ENCODE results near the gene SLC20A1.
A peak's percentile ranks its signal among the peaks of the same experiment; 100 is the strongest.

The SLC20A1 gene

DNA sequence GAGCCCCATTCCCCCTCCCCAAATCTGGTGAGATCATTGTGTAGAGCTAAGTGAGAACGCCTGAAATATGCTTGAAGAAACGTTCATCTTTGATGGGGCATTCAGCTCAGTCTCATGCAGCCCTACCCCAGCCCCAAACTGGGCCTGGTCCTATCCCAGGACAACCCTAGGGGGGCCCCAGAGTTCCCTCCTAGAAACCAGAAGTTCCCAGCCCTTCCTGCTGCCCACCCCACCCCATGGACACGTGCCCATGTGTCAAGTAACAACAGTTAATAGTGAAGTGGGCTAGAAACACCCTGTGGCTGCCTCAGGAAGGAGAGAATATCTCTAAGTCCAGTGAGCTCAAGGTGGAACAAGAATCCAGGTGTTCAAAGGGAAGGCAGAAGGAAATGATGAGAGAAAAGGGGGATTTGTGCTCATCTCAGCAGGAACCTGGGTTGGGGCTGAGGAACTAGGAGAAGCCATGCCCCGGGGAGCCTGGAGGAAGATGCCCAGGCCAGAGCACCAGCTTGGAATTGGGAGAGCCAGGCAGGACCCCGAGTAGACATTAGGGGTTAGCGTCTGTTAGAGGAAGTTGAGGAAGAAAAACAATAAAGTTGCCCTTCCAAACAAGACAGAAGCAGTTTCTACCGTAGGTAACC lies 20.1 kb upstream of the SLC20A1 start:
- ATAC-seq (no peak), DNase-seq (no peak)

DNA sequence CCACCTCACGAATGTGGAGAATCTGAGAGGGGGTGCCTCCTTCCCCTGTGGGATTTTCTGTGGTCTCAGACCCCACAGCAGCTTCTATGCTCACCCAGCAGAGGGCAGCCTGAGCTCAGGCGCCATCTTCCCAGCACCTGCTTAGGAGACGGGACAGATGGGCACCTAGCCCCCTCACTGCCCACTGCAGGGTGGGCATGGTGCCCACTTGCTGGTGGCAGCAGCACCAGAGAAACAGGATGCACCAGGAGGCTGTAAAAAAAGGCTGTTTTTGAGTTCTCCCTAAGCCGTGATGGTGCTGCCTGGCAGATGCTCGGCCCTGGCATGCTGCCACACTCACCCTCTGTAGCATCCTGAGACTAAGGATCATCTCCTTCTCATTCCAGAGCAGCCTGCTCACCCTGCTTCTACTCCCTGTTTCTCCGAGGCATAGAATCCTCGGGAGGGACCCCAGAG lies 19.1 kb upstream of the SLC20A1 start:
- peak; percentile 71 for DNase-seq

DNA sequence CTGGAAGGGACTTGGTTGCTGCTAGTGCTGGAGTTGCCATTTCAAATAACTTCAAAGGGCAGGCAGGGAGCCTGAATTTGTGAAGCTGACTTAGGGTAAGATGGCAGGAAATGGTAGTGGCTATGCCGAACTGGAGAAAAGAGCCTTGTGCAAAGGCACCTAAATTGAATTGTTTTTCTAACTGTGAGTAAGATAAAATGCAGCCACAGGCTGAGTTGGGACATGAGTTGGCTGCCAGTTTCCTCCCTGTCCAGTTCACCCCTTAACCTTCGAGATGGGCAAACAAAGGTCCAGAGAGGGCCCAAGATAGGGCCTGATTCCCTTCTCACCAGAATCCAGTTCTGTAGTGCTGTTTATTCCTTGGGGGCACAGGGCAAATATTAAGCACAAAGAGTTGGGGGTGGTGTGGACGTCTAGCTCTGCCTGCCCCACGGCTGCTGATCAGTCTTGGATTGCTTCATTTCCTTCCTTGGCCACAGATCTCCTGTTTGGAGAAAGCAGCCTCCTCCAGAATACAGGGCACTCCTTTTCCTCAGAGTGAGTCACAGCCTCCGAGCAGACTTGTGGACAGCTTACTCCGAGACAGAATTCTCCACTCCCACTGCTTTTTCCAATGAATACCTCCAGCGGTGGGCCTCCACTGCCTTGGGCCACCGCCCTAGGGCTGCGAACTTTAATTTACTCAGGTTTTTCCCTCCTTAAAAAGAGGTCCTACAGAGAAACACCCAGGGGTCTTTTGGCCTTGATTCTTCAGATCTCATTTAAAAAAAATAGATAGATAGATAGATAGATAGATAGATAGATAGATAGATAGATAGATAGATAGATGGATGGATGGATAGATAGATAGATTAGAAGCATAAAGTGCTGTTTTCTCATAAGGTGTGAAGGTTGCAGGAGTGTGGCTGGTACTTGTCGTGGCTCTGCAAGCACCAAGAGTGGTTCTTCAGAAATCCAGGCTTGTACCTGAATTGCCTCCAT lies 18.4 kb upstream of the SLC20A1 start:
- DNase-seq = peak; percentile 4
- no peak for ATAC-seq

More for the DNA sequence above, 19.1 kb upstream of the SLC20A1 start:
- peak; percentile 64 for ATAC-seq

DNA sequence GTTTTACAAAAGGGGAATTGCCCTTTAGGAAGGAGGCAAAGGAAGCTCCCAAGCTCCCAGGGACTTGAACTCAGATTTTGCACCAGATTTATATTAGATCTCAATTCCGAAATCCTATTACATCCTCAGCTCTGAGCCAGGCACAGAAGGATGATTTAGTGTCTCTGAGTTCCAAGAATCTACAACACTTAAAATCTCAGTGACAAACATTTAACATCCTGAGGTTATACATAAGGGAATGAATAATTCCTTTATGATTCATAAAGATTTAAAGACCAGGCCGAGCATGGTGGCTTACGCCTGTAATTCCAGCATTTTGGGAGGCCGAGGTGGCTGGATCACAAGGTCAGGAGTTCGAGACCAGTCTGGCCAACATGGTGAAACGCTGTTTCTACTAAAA lies 16.5 kb upstream of the SLC20A1 start:
- DNase-seq = no peak
- ATAC-seq = no peak

DNA sequence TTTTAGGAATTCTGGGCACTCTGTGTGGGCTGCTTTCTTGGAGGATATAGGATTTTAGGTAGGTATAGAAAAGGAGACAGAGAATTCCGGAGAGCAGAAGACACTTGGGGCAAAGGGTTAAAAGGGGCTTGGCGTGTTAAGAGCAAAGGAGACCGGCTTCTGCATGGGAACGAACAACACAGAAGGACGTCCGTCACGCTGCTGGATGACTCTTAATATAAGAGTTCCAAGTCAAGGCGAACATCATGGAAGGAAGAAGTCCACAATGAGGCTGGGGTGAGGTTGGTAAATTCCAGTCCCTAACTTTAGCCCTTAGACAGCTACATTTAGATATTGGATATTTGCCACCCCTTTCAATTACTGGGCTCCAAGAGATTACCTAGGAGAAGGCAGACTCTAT lies 15.9 kb upstream of the SLC20A1 start:
- DNase-seq (no peak), ATAC-seq (no peak)

DNA sequence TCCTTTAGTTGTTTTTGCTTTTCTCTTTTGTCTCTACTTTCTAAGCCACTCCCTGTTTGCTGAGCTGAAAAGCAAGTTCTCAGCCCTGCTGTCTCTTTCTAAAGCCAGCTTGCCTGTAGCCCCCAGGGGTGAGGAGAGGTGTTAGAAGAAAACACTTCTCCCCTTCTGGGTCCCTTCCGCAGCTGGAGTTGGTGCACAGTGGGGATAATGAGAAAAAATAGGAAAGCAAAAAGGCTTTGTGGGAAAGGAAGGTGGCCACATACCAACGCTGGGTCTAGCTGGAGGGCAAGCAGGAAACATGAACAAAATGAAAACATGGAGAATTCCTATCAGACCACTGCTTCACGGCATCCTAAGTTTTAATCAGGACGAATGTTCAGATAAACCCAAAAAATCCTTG lies 15.5 kb upstream of the SLC20A1 start:
- DNase-seq = no peak
- ATAC-seq = no peak

DNA sequence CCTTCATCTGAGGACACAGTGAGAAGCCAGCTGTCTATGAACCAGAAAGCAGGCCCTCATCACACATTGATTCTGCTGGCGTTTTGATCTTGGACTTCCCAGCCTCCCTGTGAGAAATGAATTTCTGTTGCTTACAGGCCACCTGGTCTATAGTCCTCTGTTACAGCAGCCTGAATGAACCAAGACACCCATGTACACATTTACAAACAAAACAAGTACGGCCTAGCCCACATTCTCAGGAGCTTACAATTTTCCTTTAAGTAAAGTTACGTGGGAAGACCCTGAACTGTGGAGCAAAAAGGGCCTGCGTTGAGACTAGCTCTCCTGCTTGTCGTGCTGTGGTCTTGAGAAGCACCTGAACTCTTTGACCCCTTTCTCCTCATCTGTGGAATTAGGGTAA lies 12.0 kb upstream of the SLC20A1 start:
- DNase-seq (no peak), ATAC-seq (no peak)

DNA sequence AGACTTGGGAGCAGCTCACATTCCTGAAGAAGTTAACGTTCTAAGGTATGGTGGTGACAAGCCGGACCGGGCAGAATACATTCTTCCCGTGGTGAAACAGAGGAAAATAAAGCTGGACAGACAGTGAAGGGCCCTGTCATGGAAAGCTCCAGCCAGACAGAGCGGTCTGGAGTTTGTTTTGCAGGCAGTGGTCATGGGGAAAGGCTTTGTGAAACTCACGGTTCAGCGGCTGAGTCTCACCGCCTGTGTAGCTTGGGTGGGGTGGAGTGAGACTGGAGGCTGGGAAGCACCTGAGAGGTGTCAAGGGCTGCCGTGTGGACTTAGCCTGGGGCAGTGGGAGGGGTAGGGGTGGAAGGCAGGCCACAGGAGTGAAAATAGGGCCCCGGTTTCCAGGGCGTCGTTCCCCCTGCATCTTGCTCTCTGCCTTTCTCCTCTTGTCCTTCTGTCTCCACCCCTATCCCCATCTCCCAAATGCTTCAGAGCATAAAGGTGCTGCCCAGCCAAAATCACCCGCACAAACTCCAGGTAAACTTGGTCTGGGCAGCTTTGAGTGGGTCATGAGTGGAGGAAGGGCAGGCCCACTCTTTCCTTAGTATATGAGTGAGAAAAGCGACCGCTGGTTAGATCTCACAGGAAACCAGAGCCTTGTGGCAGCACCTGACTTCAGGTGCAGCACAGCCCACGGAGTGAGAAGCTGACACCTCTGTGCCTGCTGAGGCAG lies 11.4 kb upstream of the SLC20A1 start:
- DNase-seq = no peak
- ATAC-seq = no peak

DNA sequence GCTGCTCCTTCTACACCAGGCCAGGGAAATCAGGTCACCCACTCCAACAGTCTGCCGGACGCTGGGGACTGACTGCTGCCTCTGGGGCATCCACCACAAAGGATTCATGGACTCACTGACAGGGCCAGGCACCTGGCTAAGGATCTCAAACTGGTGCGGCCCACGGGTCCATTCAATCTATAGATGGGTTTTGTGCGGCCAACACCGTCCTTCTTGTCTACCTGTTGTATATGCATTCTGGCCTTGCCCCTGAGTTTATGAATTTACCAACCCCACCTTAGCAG lies 10.9 kb upstream of the SLC20A1 start:
- DNase-seq (no peak), ATAC-seq (no peak)

DNA sequence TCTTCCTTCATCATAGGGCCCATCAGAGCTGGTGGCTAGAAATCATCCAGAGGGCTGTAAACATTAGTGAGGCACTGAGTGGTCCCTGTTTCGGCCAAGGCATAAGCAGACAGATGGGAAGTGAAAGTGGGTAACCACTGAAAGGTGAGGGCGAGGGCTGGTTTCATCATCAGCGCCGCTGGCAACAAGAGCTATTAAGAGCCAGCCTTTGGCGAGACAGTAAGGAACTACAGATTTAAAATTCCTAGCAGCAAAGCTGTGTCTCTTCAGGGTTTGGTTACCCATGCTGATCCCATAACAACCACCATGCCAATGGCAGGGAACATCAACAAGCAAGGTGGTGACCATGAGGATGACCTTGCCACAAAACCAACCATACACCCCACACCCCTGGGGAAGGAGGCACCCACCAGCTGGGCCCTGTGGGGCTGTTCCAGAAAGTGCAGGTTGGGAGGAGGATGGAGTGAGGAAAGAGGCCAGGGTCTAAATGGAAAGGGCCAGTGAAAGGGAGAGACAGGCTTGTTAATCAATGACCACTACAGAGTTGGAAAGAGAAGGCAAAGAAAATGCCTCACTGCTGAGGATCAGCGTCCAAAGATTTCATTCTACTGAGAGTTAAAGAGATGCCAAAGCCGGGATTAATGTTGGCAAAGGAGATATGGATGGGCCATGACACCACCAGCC lies 9.0 kb upstream of the SLC20A1 start:
- DNase-seq = peak; percentile 58
- peak; percentile 86 for ATAC-seq

DNA sequence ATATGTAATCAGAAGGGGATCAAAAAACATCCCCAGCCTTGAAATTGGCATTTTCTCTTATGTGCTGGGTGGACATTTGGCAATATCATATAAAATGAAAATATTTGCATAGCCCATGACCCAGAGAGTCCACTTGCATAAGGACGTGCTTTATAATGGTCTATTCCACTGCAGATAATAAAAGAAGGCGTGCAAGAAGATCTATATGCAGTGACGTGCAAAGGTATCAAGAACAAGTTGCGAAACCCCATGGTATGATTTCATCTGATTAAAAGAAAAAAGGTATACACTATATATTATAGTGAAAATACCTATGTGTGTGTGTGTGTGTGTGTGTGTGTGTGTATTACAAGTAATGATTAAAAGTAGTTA lies 8.5 kb upstream of the SLC20A1 start:
- ATAC-seq = no peak
- DNase-seq = no peak

DNA sequence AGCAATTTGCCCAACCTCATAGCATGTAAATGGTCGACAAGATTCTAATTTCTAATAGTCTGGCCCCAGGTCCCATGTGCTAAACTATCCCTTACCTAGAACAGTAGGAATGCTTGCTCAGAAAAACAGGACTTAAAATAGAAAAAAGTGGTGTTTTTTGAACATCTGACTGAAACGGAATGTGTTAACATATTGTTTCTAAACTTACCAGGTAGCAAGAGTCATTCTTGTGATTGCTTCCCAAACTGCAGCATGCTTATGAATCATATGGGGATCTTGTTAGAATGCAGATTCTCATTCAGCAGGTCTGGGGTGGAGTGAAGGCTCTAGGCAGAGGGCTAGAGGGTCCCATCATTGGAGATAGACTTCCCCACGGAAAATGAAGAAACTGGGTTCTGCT lies 5.8 kb upstream of the SLC20A1 start:
- DNase-seq = no peak

DNA sequence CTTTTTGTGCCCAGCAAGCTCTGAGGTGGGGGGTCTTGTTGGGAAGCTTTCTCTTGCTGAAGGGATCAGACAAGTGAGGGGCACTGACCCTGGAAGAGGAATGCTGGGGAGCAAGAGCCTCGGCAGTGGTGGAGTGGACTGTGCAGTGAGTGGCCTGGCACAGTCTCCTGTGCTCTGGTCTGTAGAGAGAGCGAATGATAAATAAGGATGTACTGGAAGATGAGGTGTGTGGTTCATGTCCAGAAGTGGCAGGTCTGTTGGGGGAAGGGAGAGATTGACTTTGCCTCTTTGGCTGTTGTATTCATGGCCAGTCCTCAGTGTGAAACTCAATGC lies 5.3 kb upstream of the SLC20A1 start:
- no peak for DNase-seq
- no peak for ATAC-seq

More for the DNA sequence above, 5.8 kb upstream of the SLC20A1 start:
- no peak for ATAC-seq

DNA sequence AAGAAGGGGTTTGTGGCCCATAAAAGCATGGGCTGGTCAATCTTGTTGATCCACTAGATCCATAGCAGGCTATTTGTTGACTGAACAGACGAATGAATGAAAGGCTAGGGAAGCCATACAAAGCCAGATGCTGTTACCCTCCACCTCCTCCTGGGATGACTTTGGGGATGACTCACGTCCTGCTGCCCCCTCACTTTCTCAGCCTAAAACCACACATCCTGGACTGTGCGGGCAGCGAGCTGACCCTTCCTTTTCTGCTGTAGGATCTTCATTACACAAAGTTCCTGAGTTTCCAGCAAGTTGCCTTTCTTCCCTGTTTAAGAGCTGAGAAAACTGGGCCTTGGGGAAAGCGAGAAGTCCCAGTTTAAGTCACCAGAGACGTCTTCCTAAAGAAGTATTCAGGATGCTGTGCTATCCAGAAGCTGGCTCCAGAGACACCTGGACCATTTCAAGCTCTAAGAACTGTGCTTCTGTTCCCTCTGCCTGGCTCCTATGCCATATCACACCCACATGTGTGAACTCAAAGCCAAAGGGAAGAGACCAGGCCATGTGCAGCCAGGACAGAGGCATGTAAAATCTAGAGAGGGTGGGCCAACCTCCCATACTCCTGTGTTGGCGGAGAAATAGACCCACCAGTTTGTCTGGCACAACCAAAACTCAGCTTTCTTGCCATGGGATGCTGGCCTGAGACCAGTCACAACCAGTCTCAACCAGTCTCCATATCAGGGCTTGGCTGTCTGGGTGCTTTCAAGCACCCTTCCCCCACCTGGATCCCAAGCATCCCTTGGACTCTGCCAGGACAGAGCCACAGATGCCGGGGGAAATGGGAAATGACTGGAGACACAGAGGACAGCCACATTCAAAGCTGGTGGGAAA lies 4.7 kb upstream of the SLC20A1 start:
- ATAC-seq = no peak
- DNase-seq = no peak

DNA sequence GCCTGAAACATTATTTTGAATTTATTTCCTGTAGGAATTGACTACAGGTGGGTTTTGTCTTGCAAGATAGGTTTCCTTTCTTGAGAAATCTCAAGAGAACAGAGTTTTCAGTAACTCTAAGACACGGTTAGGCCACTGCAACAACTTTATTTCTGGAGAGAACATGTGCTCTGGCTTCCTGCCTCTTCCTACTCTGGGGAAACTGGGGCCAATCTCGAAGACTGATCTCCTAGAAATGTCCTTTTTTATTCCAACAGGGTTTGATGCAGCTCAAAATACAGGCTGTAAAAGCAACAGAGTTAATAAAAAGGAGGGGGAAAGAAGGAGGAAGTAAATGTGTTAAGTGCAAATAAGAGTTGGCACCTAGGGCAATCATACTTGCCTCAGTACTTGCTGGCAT lies 4.0 kb upstream of the SLC20A1 start:
- no peak for DNase-seq
- no peak for ATAC-seq

DNA sequence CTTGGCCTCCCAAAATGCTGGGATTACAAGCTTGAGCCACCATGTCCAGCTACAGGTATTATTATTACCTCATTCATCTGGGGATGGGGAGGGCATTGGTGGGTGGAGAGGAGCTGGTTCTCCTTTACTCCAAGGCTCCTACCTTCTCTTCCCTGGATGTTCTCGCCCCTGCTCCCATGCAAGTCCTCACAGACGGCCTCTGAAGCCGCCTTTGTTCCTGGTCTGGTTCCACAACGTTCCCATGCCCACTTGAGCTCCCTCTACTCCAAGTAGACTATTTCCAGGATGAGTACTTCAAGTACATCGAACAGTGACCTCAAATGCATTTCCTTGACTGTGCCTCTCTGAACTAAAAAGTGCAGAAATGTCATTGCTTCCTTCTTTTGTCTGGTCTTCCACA lies 3.2 kb upstream of the SLC20A1 start:
- ATAC-seq = no peak
- no peak for DNase-seq

DNA sequence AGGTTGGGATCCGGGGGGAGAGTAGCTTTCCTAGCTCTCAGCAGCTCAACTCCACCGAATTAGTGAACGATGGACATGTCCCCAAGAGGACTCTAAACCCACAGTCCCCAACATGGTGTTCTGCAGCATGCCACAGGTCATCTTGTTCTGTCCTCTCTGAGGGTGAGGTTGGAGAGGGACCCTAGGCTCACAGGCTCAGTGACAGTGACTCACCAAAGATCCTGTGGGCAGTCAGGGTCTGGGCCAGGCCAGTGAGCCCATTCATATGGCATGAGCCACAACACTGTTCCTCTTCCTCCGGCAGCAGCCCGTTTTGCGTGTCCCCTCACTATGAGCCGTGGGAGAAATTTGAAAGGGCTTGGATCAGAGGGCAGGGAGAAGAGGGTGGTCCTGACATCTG lies 2.8 kb upstream of the SLC20A1 start:
- no peak for ATAC-seq

DNA sequence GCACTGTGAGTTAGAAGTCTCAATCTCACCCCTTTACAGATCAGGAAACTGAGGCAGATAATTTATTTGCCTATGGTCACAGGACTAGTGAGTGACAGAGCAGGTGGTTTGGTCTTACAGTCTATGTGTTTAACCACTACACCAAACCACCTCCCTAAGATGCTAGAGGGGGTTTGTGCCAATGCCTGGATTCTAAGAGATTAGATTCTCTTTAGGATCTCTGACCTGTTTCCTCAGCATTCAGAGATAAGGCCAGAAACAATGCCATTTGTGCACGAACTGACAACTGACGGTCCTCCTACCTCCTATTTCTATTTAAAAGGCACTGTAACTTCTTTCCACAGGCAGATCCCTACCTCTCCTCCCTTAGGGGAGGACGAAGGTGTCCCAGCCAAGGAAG lies 2.3 kb upstream of the SLC20A1 start:
- no peak for ATAC-seq
- no peak for DNase-seq

More for the DNA sequence above, 2.8 kb upstream of the SLC20A1 start:
- no peak for DNase-seq

DNA sequence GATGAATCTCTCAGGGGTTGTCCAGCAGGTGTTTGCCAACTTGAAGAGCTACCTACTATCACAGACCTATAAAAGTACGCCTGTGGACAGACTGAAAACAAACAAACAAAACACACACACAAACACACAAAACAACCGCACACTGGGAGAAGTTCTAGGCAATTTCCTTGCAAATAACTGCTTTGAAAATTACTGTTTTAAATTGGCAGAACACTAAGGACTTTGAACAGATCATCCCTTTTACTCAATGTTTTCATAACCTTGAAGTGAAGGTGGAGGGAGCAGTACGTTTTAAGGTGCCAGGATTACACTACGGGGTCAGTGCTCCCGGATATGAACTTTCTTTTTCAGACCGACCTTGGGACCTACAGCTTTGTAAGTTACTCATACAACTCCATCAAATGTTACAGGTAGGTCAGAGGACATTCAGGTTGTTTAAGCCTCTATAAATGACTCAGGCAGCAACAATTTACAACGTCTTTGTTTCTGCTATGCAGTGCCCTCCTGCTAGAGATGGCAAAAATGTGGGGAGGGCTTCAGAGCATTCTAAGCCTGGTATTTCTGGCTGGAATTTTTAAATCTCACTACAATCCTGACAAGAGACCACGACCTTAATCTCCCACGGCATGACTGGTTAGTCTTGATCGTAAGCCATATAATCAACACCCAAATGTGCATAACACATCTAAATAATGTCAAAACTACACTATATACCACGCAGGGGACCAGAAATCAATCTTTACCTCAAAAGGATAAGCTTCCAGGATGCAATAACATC lies 1.4 kb upstream of the SLC20A1 start:
- DNase-seq (no peak), ATAC-seq (no peak)

DNA sequence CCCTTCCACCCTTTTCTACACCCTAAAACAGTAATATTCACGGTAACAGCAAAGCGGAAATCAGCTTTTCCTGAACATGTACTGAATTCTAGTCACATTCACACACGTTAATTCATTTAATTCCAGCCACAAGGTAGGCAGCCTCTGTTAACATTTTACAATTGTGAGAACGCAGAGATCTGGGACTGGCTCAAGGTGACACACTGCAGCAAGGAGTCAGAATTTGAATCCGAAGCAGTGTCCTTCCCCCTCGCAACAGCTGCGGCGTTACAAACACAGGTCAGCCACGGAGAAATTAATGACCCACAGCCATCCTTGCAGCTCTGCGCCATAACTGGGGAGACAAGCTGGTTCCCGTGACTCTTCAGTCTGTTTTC lies 818 bp upstream of the SLC20A1 start:
- ATAC-seq = no peak
- no peak for DNase-seq

All from stimulated activated naive CD8-positive, alpha-beta T cell treated with anti-CD3 and anti-CD28 coated beads, Interleukin-15, Interleukin-2, amounts not matched to agents 100 U/mL and 50 U/mL, for 24 hours (primary cell).